ENCODE data around the gene NAT9.
A peak's percentile ranks its signal among the peaks of the same experiment; 100 is the strongest.

Gene NAT9

DNA sequence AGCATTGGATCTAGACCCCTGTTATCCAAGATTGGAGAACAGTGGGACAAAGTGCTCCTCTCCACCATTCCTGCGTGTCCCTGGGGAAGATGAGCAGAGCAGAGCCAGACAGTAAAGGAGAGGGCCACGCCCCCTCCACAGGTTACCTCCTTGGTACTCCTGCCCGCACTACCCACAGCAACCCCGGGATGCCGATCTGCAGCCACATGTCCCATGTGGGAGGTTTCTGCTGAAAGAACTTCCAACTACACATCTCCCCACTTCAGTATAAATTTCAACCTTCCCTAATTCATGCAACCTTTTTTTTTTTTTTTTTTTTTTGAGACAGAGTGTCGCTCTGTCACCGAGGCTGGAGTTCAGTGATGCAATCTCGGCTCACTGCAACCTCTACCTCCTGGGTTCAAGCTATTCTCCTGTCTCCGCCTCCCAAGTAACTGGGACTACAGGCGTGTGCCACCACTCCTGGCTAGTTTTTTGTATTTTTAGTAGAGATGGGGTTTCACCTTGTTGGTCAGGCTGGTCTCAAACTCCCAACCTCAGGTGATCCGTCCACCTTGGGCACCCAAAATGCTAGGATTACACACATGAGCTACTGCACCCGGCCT, 36.8 kb downstream of the NAT9 start:
- intact Hi-C loops (cut with DNase I): no loop called here
- no peak for DNase-seq

DNA sequence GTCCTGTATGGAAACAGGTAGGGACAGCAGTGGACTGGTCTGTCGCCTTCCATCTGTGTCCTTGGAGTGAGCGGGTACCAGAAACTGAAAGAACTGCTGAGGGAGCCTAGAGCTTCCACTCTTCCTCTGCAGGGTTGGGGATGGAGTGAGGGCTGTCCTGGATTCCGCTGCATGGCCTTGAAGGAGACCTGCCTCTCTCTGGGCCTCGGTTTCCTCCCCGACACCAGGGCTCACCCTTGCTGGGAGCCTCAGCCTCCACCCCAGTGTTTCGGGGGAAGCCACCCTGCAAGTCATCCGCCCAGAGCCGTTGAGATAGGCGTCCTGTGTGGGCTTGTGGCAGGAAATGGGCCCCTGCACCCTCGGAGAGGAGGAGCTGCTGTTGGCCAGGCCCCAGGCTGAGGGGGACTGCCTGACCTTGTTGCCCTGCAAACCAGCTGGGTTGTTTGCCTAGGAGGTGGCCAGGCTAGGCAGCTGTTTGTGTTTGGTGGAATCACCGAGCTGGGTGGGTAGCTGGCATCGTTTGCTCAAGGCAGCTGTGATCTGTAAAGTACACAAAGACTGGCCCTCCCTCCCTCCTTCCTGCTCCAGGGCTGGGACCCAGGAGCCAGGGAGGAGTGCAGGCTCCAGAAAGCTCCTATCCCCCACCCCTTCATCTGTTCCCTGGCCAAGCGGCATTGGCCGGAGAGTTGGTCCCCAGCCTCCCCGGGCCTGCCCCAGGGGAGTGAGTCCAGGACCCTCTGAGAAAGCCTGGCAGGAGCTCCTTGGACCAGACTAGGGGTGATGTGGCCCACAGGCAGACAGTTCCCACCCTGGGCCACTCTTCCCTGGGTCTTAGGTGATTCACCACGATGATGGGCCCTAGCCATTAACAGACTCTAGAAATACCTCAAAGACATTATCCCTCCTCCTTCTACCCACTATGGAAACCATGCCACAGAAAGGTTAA, 37.8 kb downstream of the NAT9 start:
- DNase-seq: no peak
- intact Hi-C loops (cut with DNase I): no loop called here

DNA sequence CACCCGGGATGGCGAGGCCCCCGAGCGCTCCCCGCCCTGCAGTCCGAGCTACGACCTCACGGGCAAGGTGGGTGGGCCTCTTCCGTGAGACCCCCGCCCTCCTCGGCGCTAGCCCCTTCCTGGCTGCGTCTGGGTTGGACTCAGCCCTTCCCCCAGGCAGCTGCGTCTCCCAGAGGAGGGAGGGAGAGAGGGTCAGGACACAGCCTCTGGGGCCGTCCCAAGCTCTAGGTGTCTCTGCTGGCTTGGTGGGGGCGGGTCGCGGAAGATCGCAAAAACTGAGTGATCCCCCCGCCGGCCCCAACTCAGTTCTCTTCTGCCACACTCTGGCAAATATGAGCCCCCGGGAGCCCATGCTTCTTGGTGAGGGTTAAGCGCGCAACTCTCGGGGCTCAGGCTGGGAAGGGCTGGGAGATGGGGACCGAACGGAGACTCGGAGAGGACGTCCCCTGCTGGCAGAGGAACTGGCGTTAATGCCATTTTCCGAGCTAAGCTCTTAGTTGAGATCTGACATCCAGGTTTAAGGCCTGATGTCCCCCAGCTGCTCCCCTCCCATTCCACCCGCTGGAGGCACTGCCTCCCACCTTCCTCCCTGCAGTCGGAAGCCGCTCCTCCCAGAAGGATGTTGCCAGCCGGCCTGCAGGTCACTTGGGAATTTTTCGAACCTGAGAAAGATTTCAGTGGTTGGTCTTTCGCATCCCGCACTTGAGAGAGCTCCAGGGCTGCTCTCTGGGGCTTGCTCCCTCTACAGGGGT, 38.7 kb downstream of the NAT9 start:
- no peak for DNase-seq
- intact Hi-C loops (cut with DNase I): no loop called here

DNA sequence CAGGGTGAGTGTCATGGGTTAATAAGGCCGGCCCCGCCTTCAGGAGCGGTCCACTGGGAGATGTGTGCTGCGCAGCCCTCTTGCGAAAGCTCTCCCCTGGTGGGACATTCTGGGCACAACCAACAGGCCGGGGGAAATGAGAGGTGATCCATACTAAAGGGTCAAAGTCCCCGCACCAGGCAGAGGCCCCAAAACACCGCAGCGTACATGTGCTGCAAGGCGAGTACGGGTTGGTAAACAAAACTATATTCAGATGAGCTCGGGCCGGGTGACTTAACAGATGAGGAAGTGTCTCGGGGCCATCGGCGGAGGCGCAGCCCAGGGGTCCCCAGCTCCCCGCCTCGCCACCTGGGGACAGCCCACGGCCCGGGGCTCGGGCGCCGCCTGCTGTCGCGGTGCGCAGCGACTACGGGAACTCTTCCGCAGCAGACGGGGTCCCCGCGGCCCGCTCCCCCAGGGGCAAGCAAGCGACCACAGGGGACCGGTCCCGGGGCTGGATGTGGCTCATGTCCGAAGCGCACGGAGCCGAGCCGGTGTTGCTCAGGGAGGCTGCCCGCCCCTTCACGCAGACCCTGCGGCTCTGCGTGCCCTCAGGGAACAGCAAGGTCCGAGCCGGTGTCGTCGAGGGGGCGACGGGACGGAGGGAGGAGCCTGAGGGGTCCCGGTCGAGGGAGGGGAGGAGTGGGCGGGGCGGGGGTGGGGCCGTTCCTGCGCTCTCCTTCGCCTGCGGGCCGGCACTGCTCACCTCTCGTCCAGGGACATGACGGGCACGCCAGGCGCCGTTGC, 39.4 kb downstream of the NAT9 start, which contains the start of gene RAB37:
Gene RAB37, plus strand, starts transcription at position 744 of the 786 bp plus-strand sequence. Its CDS starts 17 bp downstream, at position 761.
- intact Hi-C loops (cut with DNase I): no loop called here
- peak in 1 of 42 donors; percentile 35 for DNase-seq

DNA sequence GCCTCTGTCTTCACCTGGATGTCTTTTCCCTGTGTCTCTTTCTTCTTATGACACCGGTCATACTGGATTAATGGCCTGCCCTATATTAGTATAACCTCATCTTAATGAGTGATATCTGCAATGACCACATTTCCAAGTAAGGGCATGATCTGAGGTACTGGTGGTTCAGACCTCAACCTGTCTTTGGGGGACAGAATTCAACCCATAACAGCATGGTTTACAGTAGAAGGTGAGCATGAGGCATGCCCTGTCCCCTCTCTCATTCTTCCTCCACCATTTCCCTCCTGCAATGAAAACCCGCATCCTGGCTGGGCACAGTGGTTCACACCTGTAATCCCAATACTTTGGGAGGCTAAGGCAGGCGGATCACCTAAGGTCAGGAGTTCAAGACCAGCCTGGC, 41.9 kb downstream of the NAT9 start:
- intact Hi-C loops (cut with DNase I): no loop called here
- DNase-seq: no peak

DNA sequence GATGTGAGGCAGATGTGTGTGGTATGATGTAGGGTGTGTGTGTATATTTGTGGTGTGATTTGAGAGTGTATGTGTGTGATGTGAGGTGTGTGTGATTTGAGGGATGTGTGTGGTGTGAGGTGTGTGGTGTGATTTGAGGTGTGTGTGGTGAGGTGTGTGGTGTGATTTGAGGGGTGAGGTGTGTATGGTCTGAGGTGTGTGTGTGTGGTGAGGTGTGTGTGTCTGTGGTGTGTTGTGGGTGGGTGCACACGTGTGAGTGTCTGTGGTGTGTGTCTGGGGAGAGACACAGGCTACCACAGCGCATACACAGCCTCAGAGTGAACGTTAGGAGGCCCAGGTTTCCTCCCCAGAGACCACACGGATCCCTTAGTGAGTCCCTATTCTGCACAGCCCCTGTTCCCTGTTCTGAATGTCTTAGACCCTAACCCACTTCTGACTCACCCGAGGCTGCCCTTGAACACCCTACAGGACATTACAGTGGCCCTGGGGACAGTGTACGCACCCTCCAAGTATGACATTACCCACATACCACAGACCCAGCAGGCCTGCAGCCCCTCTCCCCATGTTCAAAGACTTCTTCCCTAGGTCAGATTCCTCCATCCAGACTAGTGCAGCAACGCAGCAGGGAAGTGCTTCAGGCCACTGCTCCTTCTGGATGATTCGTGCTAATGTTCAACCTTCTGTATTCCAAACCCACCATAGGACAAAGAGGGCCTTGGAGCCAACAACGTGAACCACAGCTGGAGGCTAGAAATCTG, 42.6 kb downstream of the NAT9 start:
- intact Hi-C loops (cut with DNase I): no loop called here
- no peak for DNase-seq

DNA sequence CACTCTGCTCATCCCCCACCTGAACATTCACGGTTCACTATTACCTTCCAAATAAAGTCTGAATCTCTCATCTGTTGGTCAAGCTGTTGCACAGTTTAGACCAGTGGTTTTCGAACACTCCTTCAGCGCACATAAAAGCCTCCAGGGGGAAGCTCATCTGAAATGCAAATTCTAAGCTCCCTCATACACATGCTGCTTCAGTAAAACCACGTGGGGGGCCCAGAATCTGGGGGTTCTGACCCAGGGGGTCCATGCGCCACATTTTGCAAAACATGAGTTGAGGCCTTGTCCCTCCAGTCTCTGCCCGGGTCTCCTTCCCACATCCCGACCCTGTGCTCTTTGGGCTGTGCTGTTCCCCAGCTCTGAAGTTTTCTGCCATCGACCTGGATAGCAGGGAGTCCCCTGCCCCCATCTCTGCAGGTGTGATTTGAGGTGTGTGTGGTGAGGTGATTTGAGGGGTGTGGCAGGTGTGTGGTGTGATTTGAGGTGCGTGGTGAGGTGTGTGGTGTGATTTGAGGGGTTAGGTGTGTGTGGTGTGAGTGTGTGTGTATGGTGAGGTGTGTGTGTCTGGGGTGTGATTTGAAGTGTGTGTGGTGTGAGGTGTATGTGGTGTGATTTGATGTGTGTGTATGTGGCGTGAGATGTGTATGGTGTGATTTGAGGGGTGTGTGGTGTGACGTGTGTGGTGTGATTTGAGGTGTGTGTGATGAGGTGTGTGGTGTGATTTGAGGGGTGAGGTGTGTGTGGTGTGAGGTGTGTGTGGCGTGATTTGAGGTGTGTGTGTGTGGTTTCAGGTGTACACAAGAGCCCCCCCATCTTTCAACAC, 43.9 kb downstream of the NAT9 start:
- intact Hi-C loops (cut with DNase I): no loop called here
- DNase-seq: no peak

DNA sequence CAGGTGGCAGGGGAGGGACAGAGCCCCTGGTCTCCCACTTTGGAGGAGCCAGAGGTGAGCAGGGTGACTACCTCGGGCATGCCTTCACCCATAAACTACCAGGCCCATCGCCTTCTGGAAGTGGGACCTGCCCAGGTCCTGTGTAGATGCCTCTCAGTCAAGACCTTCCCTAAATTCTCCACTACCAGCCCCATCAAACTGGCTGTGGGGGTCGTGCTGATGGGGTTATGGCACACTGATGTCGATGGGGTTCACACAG, 44.9 kb downstream of the NAT9 start:
- no peak for DNase-seq
- intact Hi-C loops (cut with DNase I): no loop called here

DNA sequence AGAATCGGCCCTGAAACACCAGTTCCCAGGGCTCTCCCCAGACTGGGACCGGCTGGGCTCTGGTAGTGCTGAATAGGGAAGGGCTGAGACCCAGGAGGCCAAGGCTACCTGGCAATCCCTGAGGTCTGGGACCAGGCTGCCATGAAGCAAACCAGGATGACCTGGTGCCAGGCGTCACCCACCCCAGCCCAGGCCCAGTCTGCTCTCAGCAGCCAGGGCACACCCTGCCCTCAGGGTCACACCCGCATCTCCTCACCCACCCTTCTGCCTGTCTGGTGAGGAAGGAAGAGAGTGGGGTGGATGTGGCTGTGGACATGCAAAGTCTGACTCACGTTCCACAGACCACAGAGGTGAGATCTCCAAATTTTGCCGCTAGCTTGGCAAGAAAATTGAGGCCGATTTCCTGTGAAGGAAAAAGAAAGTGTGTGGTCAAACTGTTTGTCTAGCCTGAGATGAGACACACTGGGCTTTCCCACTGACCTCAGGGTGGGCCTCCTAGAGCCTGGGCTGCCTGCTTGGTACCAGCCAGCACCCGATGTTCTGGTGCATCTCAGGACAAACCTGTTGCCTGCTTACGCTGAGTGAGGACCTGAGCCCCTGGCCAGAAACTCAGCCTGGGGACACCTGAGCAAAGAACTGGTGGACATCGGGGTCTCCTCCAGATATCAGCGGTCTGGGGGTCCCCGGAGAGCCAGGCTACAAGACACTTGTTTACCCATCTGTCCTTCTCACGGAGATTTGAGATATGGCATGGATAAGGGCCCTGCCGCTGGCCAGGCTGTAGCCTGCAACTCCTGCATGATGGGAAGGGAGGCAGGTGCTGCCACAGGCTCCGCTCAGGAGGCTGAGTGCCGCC, 45.4 kb downstream of the NAT9 start:
- DNase-seq: no peak

DNA sequence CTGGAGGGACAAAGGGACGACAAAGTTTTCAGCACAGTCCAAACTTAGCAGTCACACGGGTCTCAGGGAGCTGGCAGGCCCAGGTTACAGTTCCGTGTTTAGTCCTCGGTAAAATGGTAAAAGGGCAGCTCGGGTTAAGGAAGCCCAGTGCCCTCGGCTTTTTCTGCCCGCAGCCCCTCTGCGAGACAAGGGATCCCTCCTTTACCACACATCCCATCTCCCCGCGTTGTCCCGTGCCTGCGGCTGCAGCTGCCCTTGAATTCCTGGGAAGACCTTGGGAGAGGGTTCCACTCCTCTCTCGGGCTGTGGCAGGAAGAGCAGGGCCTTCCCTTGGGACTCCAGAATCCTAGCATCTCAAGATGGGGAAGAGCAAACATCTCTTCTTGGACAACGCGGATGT, 46.3 kb downstream of the NAT9 start:
- no peak for DNase-seq
- intact Hi-C loops (cut with DNase I): no loop called here

More for the DNA sequence above, 45.4 kb downstream of the NAT9 start:
- intact Hi-C loops (cut with DNase I): no loop called here

DNA sequence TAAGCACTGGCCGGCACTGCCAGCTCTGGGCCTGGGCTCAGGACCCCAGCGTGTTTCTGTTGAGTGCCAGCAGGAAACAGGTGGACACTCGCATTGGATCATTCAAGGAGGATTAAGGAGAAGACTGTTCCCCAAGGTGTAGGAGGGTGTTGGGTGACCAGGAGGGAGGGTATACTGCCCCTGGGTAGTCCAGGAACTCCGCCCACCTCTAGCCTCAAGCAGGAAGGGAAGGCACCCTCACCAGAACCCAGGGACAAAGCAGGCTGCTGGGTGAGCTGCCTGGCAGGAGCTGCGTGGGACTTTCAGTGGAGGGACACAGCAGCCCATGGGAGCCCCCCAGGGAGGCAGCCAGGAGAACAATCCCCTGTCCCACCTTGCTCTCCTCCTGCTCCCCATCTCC, 46.8 kb downstream of the NAT9 start:
- no peak for DNase-seq
- intact Hi-C loops (cut with DNase I): no loop called here

DNA sequence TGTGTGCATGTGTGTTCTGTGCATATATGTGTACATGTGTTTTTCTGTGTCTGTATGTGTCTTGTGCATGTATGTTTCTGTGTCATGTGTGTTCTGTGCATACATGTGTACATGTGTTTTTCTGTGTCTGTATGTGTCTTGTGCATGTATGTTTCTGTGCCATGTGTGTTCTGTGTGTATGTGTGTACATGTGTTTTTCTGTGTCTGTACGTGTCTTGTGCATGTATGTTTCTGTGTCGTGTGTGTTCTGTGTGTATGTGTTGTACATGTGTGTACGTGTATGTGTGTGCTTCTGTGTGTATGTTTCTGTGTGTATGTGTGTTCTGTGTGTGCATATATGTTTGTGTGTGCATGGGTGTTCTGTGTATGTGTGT, 47.5 kb downstream of the NAT9 start:
- DNase-seq: no peak
- intact Hi-C loops (cut with DNase I): no loop called here

DNA sequence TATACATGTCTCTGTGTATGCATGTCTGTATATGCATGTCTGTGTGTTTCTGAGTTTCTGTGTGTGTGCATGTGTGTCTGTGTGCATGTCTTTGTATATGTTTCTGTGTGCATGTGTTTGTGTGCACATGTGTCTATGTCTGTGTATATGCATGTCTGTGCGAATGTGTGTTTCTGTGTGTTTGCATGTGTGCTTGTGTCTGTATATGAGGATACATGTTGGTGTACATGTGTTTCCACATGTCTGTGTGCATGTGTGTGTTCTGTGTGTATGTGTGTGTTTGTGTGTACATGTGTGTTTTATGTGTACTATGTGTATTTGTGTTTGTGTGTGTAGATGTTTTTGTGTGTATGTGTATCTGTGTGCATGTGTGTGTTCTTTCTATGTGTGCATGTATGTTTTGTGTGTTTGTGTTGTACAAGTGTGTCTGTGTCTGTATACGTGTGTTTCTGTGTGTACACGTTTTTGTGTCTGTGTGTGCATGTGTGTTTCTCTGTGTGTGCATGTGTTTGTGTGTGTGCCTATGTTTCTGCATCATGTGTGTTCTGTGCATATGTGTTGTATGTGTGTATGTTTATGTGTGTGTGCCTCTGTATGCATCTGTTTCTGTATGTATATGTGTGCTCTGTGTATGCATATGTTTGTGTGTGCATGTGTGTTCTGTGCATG, 48.0 kb downstream of the NAT9 start:
- intact Hi-C loops (cut with DNase I): no loop called here
- DNase-seq: no peak

DNA sequence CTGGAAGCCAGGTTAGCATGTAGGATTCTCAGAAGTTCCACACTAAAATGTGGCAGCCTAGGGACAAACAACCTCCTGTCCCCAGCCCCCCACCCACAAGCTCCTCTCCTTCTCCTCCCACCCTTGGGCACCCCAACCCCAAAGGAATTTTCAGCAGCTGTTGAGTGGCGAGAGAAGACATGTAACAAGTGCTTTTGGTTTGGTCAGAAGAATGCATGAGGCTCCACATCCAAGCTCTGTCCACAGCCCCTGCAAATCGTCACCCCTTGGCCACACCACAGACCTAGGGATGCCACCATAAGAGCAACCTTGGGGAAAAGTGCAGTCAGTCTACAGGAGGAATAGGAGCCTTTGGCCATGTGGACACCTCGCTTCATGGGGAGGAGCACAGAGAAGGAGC, 51.0 kb downstream of the NAT9 start:
- no peak for DNase-seq
- intact Hi-C loops (cut with DNase I): no loop called here

DNA sequence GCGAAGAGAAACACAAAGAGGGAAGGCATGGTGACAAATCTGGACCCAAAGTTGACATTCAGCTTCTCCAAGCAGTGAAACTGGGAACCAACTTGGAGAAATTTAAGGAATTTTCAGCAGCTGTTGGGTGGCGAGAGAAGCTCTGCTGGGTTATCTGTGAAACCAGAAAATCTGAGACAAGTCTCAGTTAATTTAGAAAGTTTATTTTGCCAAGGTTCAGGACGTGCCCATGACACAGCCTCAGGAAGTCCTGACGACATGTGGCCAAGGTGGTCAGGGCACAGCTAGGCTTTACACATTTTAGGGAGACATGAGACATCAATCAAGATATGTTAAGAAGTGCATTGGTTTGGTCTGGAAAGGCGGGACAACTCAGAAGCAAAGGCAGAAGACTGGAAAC, 52.3 kb downstream of the NAT9 start:
- DNase-seq: no peak
- intact Hi-C loops (cut with DNase I): no loop called here

DNA sequence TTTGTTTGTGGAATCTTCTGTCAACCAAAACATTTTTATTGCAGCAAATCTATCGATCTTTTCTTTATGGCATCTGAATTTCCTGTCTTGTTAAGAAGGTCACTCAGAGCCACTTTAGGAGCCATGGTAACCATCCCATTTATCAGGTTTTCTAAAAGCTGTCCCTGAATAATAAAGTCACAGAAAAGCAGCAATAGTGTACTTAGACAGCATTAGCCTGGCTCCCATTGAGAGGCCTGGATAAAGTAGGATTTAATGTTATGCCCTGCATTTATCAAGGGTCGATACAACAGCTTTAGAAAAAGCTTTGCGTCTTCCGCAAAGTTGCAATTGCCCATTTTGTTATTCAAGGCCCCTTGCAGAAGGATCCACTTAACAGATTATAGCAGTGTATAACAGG, 53.4 kb downstream of the NAT9 start:
- intact Hi-C loops (cut with DNase I): no loop called here
- no peak for DNase-seq

All from head of caudate nucleus (tissue), 42 donors.